Pons (tissue), 1 donor: ENCODE data around the gene RPL31.

Source experiments
- DNase-seq: peaks from one replicate; pipeline ENCODE4 v3.0.0-alpha.2; 2016; ENCODE audit warnings: low spot score

RPL31 gene

DNA sequence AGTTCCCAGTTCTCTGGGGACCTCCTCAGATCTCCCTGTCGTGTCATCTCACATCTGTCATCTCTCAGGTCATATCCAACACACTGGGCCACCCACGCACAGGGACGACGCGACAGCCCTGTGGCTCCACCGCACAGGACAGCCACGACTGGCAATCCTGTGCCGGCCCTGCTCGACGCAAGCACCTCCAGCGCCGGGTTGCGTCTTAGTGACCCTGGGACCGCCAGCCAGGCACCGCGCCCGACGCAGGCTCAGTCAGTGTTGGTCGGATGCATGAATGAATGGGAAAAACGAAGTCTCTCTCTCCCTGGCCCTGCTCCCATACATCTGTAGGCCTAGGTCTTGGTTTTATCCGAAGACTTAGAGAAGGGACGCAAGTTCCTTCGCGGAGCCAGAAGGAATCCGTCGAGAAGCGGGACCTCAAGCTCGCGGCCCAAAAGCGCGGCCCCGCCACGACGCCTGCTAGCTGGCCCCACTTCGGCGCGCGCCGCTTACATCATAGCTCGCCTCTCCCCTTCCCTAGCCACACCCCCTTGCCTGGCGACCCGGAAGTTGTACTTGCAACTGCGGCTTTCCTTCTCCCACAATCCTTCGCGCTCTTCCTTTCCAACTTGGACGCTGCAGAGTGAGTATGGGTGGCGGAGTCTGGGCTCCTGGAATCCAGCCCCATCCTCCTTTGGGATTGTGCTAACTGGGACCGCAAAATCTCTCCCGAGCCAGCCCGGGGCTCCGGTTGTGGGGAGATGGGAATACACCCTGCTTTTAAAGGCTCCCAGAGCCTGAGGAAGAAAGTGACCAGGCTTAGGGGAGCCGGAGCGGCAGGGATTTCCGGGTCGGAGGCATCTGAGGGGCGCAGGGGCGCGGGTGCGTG, at the start of gene RPL31:
Gene RPL31 (plus strand): TSS at position 599 of the 871 bp plus-strand sequence. CDS start 413 bp downstream, outside the sequence.
- DNase-seq: peak; percentile 97

DNA sequence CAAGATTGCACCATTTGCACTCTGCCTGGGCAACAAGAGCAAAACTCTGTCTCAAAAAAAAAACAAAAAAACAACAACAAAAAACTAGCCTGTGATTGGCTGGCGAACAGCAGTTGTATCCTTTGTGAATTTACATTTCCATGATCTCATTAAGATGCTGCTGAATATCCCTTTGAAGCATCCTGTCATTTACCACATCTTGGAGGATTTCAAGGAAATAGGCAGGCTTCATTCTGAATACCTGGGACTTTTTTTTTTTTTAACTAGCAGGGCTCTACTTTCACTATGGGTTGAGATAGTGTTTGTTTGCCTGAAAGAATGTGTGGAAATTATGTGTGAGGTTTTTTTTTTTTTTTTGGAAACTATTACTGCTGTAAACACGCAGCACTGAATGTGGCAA, 49.6 kb upstream of the RPL31 start:
- no peak for DNase-seq

GRCh38 chr2:100953406-100954043, 48.6 kb upstream of the RPL31 start:
- DNase-seq: no peak

- DNase-seq: no peak
Observed at GRCh38 chr2:100954044-100954420, 48.1 kb upstream of the RPL31 start.

DNA sequence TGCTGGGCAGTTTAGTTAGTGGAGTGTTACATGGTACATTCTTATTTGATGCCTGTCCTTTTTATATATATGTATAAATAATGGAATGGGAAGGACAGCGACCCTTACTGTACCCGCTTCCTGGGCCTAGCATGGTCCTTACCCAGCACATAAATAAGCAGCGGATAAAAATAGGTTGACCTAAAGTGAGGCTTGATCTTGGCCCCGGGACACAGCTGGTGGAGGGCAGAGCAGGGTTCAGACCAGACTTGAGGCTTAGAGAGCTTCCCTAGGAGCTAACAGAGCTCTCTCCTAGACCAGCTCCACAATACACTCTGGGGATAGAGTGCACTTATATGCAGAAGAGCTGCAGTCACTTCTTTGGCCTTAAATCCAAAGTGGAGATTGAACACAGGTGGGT, 46.9 kb upstream of the RPL31 start:
- DNase-seq: no peak

- DNase-seq: no peak
Observed at GRCh38 chr2:100956081-100956480, 46.0 kb upstream of the RPL31 start.

- peak; percentile 28 for DNase-seq
Observed at GRCh38 chr2:100957996-100958653, 44.0 kb upstream of the RPL31 start.

- DNase-seq: no peak
Observed at GRCh38 chr2:100959225-100959880, 42.7 kb upstream of the RPL31 start.

GRCh38 chr2:100960688-100961087, 41.4 kb upstream of the RPL31 start:
- DNase-seq: no peak

DNA sequence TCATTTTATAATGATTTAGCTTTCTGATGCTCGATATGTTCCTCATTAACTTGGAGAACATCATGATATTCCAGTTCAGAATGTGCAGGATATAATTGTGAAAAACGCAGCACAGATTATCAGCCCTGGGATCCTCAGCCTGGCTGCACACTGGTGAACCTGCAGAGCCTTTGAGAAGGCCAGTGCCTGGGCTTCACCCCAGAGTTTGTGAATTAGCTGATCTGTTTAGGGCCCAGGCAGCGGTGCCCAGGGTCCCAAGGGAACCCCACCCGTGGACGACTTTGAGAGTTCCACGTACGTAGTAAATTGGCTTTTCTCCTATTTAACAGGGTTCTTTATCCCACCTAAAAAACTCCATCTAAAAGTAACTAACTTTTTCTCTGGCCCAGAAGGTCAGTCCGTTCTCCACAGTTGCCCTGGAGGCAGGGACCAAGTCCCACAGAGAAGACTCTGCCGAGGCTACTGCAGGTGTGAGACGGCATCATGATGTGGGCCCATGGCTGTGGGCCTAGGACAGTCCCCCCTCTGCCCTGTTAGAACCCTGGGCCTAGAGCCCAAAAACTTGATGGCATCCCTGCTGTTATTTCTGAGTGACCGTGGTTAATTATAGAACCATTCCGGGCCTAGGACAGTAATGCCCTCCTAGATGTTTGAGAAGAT, 39.6 kb upstream of the RPL31 start:
- no peak for DNase-seq

DNA sequence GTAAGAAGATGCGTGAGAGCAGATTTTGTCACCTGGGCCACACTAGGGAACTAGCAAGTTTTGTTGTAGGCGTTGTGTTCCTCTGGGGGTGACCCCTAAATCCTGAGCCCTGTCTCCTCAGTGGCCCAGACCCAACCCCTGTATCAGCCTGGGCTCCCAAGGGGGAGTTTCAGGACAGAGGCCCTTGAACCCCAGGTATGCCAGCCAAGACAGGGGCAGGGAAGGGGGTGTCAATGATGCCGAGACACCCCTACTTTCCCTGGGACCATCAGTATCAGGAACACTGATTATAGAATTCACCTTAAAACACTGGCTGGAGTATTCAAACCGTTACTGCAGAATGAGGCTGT, 39.1 kb upstream of the RPL31 start:
- no peak for DNase-seq

DNA sequence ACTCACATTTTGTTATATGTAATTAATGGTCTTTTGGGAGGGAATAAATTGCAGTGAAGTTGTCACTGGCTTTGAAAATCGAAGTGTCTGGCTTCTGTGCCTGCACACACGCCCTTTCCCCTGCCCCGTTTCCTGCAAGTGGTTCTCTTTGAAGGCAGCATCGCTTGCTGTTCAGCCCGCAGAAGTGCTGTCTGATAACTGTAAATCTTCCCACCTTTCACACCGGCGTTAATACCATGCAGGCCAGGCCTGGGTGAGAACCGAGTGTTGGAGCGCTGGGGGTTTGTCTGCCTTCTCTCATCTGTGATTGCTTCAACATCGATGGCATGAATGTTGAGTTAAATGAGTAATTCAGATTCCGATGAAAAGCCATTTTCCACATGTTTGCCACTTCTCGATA, 37.9 kb upstream of the RPL31 start:
- DNase-seq: no peak

GRCh38 chr2:100964681-100965169, 37.4 kb upstream of the RPL31 start:
- no peak for DNase-seq

DNA sequence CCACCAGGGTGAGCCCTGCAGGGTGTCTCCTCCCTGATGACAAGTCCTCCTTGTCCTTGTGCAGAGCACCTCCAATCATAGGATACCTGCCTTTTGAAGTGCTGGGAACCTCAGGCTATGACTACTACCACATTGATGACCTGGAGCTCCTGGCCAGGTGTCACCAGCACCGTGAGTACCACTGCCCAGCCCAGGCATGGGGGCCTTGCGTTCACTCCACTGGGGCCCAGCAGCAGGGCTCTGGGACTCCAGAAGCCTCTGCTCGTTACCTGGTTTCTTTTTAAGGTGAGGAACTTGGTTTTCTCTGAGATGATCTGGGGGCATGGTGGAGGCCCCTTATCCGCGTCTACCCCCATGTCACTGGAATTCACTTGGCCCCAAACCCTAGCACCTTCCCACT, 36.5 kb upstream of the RPL31 start:
- DNase-seq: no peak

- no peak for DNase-seq
Observed at GRCh38 chr2:100967716-100968115, 34.4 kb upstream of the RPL31 start.

DNA sequence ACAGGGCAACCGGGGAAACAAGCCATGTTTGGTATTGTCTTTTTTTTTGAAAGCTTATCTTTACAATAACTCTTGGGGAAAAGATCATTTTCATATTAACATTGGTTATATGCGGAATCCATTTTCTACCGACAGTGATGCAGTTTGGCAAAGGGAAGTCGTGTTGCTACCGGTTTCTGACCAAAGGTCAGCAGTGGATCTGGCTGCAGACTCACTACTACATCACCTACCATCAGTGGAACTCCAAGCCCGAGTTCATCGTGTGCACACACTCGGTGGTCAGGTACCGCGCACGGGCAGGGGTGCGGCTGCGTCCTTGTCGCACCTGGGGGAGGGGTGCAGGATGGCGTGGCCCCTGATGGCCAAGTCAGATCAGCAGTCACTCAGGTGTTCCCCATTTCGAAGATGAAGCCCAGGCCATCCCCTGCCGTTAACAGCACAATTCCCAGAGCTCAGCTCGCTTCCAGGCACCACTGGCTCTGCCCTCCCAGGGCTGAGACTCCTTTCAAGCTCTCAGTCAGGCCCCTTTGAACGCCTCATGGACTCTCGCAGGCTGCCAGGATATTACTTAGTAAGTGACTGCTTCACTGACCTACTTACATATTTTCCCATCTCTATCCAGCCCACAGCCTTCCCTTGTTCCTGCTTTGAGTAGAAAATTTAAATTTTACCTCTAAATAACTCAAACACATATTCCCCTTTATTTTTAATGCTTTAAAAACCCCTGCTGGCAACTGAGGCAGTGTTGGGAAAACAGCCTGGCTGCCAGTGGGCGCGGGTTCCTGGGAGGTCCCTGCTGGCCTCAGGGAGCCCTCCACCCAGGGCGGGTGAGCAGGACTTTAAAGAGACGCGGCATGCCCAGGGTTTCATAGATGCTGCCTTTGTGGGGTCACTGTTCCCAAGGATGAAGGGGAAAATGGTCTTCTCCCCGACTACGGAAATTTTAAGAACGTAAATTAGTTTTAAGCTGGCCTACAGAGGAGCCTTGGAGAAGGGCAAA, 33.6 kb upstream of the RPL31 start:
- DNase-seq: no peak

- DNase-seq: no peak
Observed at GRCh38 chr2:100969998-100970397, 32.1 kb upstream of the RPL31 start.

GRCh38 chr2:100971221-100971620, 30.9 kb upstream of the RPL31 start:
- DNase-seq: no peak

- no peak for DNase-seq
Observed at GRCh38 chr2:100972452-100972851, 29.6 kb upstream of the RPL31 start.

GRCh38 chr2:100974712-100975520, 27.2 kb upstream of the RPL31 start:
- DNase-seq: no peak
